ENCODE measurements around the gene GRM7. TPM values are rescaled to one million over a fixed set of nuclear protein-coding genes. Genes with fewer than 3 reads are reported as not detected.

The GRM7 gene
- total and polyA plus RNA-seq, 4 donors = 0.08 to 0.33 TPM; not detected in 2

DNA sequence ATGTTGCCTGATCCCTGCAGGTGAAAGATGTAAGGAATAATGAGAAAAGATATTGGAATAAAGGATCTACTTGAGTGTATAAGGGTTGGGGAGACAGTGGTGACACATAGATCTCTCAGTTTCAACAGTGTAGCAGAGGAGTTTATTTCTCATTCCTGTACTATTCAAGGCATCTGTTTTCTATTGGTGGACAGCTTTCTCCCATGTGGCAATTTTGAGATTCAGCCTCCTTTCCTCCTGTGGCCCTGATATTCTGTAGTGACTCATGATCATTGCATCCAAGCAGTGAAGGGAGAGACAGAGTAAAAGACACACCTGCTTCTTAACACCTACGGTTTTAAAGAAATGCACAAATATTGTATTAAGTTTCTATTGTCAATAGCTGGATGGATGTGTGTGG lies 327.6 kb downstream of the GRM7 start:
- Histone ChIP-seq H3K36me3 (ENCODE audit: control insufficient read depth in 4 of 4, insufficient read depth in 3 of 4, low read depth in 1 of 4, low read length in 3 of 4) (no peaks in the 10 kb centered on the region), H3K4me1 (ENCODE audit: control insufficient read depth in 4 of 4, insufficient read depth in 4 of 4, low read length in 3 of 4) (no peaks in the 10 kb centered on the region), H3K27me3 (ENCODE audit: control insufficient read depth in 4 of 4, insufficient read depth in 4 of 4, low read length in 3 of 4) (no peaks in the 10 kb centered on the region), H3K27ac (ENCODE audit: low read depth in 1 of 2, low read length in 2 of 2) (no peak overlapping the region), H3K9me3 (ENCODE audit: control insufficient read depth in 4 of 4, low read length in 3 of 4) (no peaks in the 10 kb centered on the region), H3K4me3 (ENCODE audit: low read depth in 1 of 3, low read length in 3 of 3) (no peak overlapping the region), H3K9ac (ENCODE audit: low read depth in 1 of 2, low read length in 2 of 2) (no peak overlapping the region)
- no peak for DNase-seq (ENCODE audit: low spot score)
- 84% methylated on average over 1 of the region's 1 CpG for WGBS
- TF ChIP-seq FOXA1 (IDR thresholded peaks at IDR 0.05) = no peak
- TF ChIP-seq HNF4G (IDR thresholded peaks at IDR 0.05) = no peak
- TF ChIP-seq, protein P1, sequence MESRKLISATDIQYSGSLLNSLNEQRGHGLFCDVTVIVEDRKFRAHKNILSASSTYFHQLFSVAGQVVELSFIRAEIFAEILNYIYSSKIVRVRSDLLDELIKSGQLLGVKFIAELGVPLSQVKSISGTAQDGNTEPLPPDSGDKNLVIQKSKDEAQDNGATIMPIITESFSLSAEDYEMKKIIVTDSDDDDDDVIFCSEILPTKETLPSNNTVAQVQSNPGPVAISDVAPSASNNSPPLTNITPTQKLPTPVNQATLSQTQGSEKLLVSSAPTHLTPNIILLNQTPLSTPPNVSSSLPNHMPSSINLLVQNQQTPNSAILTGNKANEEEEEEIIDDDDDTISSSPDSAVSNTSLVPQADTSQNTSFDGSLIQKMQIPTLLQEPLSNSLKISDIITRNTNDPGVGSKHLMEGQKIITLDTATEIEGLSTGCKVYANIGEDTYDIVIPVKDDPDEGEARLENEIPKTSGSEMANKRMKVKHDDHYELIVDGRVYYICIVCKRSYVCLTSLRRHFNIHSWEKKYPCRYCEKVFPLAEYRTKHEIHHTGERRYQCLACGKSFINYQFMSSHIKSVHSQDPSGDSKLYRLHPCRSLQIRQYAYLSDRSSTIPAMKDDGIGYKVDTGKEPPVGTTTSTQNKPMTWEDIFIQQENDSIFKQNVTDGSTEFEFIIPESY (IDR thresholded peaks at IDR 0.05) = no peak
- no peak for TF ChIP-seq EGR1 (IDR thresholded peaks at IDR 0.05; ENCODE audit: low read depth in 2 of 2)
- TF ChIP-seq RAD21 (IDR thresholded peaks at IDR 0.05) = no peak
- no peak for TF ChIP-seq YY1 (IDR thresholded peaks at IDR 0.05)
- TF ChIP-seq, protein P2, sequence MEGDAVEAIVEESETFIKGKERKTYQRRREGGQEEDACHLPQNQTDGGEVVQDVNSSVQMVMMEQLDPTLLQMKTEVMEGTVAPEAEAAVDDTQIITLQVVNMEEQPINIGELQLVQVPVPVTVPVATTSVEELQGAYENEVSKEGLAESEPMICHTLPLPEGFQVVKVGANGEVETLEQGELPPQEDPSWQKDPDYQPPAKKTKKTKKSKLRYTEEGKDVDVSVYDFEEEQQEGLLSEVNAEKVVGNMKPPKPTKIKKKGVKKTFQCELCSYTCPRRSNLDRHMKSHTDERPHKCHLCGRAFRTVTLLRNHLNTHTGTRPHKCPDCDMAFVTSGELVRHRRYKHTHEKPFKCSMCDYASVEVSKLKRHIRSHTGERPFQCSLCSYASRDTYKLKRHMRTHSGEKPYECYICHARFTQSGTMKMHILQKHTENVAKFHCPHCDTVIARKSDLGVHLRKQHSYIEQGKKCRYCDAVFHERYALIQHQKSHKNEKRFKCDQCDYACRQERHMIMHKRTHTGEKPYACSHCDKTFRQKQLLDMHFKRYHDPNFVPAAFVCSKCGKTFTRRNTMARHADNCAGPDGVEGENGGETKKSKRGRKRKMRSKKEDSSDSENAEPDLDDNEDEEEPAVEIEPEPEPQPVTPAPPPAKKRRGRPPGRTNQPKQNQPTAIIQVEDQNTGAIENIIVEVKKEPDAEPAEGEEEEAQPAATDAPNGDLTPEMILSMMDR (IDR thresholded peaks at IDR 0.05; ENCODE audit: low read depth, low read length, missing input control) = no peak
- TF ChIP-seq NR2F2 (IDR thresholded peaks at IDR 0.05) = no peak
- TF ChIP-seq, protein P3, sequence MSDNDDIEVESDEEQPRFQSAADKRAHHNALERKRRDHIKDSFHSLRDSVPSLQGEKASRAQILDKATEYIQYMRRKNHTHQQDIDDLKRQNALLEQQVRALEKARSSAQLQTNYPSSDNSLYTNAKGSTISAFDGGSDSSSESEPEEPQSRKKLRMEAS (IDR thresholded peaks at IDR 0.05) = no peak

DNA sequence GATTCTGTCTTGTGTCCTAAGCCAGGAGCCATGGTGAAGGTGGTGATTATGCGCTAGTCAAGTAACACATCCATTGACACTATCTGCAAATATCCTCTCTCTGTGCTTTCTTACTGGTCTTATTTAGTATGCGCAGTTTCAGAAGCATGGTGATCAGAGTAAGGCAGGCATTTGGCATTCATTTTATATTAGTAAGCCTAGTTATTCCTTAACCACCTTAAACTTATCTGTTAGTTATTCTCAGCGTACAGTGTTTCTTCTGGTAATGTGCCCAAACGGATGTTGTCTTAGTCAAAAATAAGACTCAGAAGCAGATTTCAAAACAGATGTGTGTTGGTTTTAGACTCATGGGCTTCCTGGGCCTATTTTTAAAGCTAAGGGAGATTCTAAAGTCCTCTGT lies 329.2 kb downstream of the GRM7 start:
- H3K36me3 ChIP-seq (ENCODE audit: control insufficient read depth in 4 of 4, insufficient read depth in 3 of 4, low read depth in 1 of 4, low read length in 3 of 4) = no peaks in the 10 kb centered on the region
- no peaks in the 10 kb centered on the region for H3K27me3 ChIP-seq (ENCODE audit: control insufficient read depth in 4 of 4, insufficient read depth in 4 of 4, low read length in 3 of 4)
- H3K9me3 ChIP-seq (ENCODE audit: control insufficient read depth in 4 of 4, low read length in 3 of 4) = no peaks in the 10 kb centered on the region
- TF ChIP-seq TAF1 (conservative IDR thresholded peaks at IDR 0.05) (no peak), SP1 (IDR thresholded peaks at IDR 0.05) (no peak)
- TF ChIP-seq, protein P1 (IDR thresholded peaks at IDR 0.05) = no peak
- TF ChIP-seq, protein P4, sequence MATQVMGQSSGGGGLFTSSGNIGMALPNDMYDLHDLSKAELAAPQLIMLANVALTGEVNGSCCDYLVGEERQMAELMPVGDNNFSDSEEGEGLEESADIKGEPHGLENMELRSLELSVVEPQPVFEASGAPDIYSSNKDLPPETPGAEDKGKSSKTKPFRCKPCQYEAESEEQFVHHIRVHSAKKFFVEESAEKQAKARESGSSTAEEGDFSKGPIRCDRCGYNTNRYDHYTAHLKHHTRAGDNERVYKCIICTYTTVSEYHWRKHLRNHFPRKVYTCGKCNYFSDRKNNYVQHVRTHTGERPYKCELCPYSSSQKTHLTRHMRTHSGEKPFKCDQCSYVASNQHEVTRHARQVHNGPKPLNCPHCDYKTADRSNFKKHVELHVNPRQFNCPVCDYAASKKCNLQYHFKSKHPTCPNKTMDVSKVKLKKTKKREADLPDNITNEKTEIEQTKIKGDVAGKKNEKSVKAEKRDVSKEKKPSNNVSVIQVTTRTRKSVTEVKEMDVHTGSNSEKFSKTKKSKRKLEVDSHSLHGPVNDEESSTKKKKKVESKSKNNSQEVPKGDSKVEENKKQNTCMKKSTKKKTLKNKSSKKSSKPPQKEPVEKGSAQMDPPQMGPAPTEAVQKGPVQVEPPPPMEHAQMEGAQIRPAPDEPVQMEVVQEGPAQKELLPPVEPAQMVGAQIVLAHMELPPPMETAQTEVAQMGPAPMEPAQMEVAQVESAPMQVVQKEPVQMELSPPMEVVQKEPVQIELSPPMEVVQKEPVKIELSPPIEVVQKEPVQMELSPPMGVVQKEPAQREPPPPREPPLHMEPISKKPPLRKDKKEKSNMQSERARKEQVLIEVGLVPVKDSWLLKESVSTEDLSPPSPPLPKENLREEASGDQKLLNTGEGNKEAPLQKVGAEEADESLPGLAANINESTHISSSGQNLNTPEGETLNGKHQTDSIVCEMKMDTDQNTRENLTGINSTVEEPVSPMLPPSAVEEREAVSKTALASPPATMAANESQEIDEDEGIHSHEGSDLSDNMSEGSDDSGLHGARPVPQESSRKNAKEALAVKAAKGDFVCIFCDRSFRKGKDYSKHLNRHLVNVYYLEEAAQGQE (IDR thresholded peaks at IDR 0.05) = no peak
- H3K27ac ChIP-seq (ENCODE audit: low read depth in 1 of 2, low read length in 2 of 2) = no peak overlapping the region
- 88% methylated on average over 4 of the region's 4 CpGs for WGBS
- no peak overlapping the region for H3K9ac ChIP-seq (ENCODE audit: low read depth in 1 of 2, low read length in 2 of 2)
- no peaks in the 10 kb centered on the region for H3K4me1 ChIP-seq (ENCODE audit: control insufficient read depth in 4 of 4, insufficient read depth in 4 of 4, low read length in 3 of 4)
- DNase-seq (ENCODE audit: low spot score) = no peak
- no peak overlapping the region for H3K4me3 ChIP-seq (ENCODE audit: low read depth in 1 of 3, low read length in 3 of 3)

Data from liver (tissue), 9 donors.